Duodenal mucosa (tissue), 2 donors: ENCODE results near the gene URAD.

Source experiments
- H3K27ac ChIP-seq: one replicate; pipeline ENCODE4 v1.7.0; 2013; ENCODE audit warnings: low read depth, low read length
- H3K27me3 ChIP-seq, 2 donors: one replicate each; pipeline ENCODE4 v1.7.0; 2013; ENCODE audit warnings: low read length in 2 of 2, control low read depth in 1 of 2; ENCODE audit not compliant: insufficient read depth in 2 of 2, control insufficient read depth in 1 of 2
- H3K36me3 ChIP-seq, 2 donors: one replicate each; pipeline ENCODE4 v1.7.0; 2013; ENCODE audit warnings: low read length in 2 of 2, control low read depth in 1 of 2; ENCODE audit not compliant: insufficient read depth in 2 of 2, control insufficient read depth in 1 of 2
- H3K4me1 ChIP-seq, 2 donors: one replicate each; pipeline ENCODE4 v1.7.0; 2013; ENCODE audit warnings: low read length in 2 of 2, control low read depth in 1 of 2; ENCODE audit not compliant: insufficient read depth in 2 of 2, control insufficient read depth in 1 of 2
- H3K4me3 ChIP-seq, 2 donors: one replicate each; pipeline ENCODE4 v1.7.0; 2013; ENCODE audit warnings: low read length in 2 of 2, low read depth in 1 of 2
- H3K9ac ChIP-seq, 2 donors: one replicate each; pipeline ENCODE4 v1.7.0; 2013; ENCODE audit warnings: low read length in 2 of 2, low read depth in 1 of 2
- H3K9me3 ChIP-seq, 2 donors: one replicate each; pipeline ENCODE4 v1.7.0; 2013; ENCODE audit warnings: low read length in 2 of 2, control low read depth in 1 of 2; ENCODE audit not compliant: control insufficient read depth in 1 of 2

Gene URAD

GRCh38 chr13:27979001-27979643 lies 9.4 kb downstream of the URAD start:
- peaks cover 17 to 36% of the 10 kb centered on the region in 2 donors for H3K27me3 ChIP-seq
- H3K4me3 ChIP-seq, result peak overlapping the region; percentile 64 to 74
- no peaks in the 10 kb centered on the region for H3K36me3 ChIP-seq
- H3K9me3 ChIP-seq, result no peaks in the 10 kb centered on the region
- H3K4me1 ChIP-seq, result peaks cover 4 to 5% of the 10 kb centered on the region in 2 donors
- peak overlapping the region; percentile 74 for H3K27ac ChIP-seq
- H3K9ac ChIP-seq, result peak overlapping the region; percentile 85 to 89

GRCh38 chr13:27978301-27978968 lies 10.1 kb downstream of the URAD start:
- peak overlapping the region; percentile 88 to 89 for H3K9ac ChIP-seq
- H3K36me3 ChIP-seq, result no peaks in the 10 kb centered on the region
- peak overlapping the region; percentile 74 for H3K27ac ChIP-seq
- H3K9me3 ChIP-seq, result no peaks in the 10 kb centered on the region
- peaks cover 17 to 39% of the 10 kb centered on the region in 2 donors for H3K27me3 ChIP-seq
- peak overlapping the region; percentile 70 to 74 for H3K4me3 ChIP-seq
- H3K4me1 ChIP-seq, result peaks cover 7 to 12% of the 10 kb centered on the region in 2 donors

DNA sequence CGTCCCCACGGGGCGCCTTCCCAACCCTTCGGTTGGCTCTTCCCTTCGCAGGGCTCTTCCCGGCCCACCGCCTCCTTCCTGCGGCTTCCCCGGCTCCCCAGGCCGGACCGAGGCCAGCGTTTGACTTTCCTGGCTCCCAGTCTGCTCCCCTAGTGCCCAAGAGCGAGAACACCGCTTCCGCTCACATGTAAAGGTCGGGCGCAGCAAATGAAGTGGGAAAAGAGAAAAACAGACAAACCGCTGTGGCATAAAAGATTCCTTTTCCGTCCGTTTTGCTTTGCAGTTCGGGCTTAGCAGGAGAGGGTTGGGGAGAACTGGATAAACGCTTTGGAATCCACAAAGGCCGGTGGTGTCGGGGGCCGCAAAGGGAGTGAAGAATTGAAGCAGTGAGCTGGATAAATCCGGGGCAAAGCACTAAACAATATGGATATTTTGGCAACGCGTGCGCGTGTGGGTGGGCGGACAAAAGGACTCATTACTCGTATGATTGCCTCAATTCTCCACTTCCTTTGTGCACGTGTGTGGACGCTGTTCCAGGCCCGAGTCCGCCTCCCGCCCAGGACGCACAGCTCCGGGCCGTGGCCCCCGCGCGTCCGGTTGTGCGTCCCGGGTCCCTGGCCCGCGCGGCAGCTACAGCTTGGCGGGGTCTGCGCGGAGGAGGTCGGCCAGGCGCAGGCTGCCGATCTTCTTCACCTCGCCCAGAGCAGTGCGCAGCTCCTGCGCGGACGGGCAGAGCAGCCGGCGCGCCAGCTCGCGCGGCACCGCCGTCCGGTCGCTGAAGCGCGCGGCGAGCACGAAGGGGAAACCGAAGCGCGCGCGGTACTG lies 10.8 kb downstream of the URAD start:
- Histone ChIP-seq H3K4me3 (peak overlapping the region; percentile 70 to 74), H3K9me3 (no peaks in the 10 kb centered on the region), H3K9ac (peak overlapping the region; percentile 88 to 89), H3K36me3 (no peaks in the 10 kb centered on the region), H3K27me3 (peaks cover 17 to 39% of the 10 kb centered on the region in 2 donors), H3K27ac (peak overlapping the region; percentile 74), H3K4me1 (peaks cover 13 to 19% of the 10 kb centered on the region in 2 donors)

GRCh38 chr13:27976362-27977091 lies 12.0 kb downstream of the URAD start:
- H3K27ac ChIP-seq, result peak overlapping the region; percentile 63
- H3K9me3 ChIP-seq, result no peaks in the 10 kb centered on the region
- no peaks in the 10 kb centered on the region for H3K36me3 ChIP-seq
- peak overlapping the region; percentile 62 to 74 for H3K4me3 ChIP-seq
- H3K9ac ChIP-seq, result peak overlapping the region; percentile 88 to 89
- peaks cover 24 to 31% of the 10 kb centered on the region in 2 donors for H3K4me1 ChIP-seq
- H3K27me3 ChIP-seq, result peaks cover 25 to 35% of the 10 kb centered on the region in 2 donors

GRCh38 chr13:27975564-27976361 lies 12.7 kb downstream of the URAD start:
- H3K36me3 ChIP-seq, result no peaks in the 10 kb centered on the region
- peaks cover 29 to 35% of the 10 kb centered on the region in 2 donors for H3K27me3 ChIP-seq
- peaks cover 31 to 37% of the 10 kb centered on the region in 2 donors for H3K4me1 ChIP-seq
- H3K9me3 ChIP-seq, result no peaks in the 10 kb centered on the region
- H3K4me3 ChIP-seq, result peak overlapping the region; percentile 62 to 74
- H3K9ac ChIP-seq, result peak overlapping the region; percentile 88 to 89
- peak overlapping the region; percentile 63 for H3K27ac ChIP-seq

DNA sequence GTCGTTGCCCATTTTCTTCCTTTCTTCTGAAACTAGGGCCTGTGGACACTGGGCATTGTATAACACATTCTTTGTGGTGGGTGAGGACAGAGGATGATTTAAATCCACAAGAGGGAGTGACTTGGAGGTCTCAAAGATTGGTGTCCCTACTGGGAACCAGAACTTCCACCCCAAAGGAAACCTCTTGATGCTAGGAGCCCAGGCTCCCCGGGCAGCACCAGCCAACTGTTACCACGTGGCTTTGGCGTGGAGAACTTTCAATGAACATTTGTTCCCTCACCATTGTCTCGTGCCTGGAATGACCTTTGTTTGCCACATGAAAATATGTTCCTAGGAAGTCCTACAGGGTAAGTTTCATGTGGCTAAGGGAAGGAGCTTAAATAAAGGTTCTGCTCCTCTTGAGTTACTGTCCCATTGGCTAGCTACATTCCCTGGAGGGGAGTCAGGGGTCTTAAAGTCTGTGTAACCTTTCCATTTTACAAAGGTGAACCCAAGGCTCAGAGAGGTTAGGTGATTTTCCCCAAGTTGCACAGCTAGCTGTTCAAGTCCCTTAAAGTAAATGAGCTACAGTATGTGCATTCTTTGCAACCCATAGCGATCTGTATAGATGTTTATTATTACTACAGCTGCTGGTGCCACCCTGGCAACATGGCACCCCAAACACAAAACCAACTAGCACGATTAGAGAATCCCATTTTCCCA lies 14.4 kb downstream of the URAD start:
- H3K9ac ChIP-seq, result no peak overlapping the region
- H3K27me3 ChIP-seq, result peaks cover 21 to 35% of the 10 kb centered on the region in 2 donors
- no peaks in the 10 kb centered on the region for H3K36me3 ChIP-seq
- H3K9me3 ChIP-seq, result no peaks in the 10 kb centered on the region
- no peak overlapping the region for H3K4me3 ChIP-seq
- no peak overlapping the region for H3K27ac ChIP-seq
- peaks cover 33 to 46% of the 10 kb centered on the region in 2 donors for H3K4me1 ChIP-seq

DNA sequence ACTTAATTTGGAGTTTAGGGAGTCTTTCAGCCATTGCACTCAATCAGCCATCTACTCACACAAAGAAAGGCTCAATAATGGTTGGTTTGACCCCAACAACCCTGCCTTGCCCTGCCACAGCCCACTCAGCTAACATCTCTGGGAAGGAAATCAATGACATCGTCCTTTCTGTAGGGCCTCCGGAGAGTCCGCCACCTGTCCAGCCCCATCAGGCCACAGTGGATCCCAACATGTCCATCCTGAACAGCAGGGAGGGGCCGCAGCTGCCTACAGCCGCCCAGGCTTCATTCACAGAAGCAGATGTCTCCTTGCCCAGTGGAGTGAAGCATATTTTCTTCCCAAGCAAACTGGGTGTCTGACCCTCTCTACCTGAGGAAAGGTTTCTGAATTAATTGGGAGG lies 15.2 kb downstream of the URAD start:
- Histone ChIP-seq H3K4me1 (peaks cover 33 to 46% of the 10 kb centered on the region in 2 donors), H3K9ac (peak overlapping the region in 1 of 2 donors; percentile 3), H3K4me3 (no peak overlapping the region), H3K27me3 (peaks cover 19 to 30% of the 10 kb centered on the region in 2 donors), H3K9me3 (no peaks in the 10 kb centered on the region), H3K27ac (no peak overlapping the region), H3K36me3 (no peaks in the 10 kb centered on the region)

DNA sequence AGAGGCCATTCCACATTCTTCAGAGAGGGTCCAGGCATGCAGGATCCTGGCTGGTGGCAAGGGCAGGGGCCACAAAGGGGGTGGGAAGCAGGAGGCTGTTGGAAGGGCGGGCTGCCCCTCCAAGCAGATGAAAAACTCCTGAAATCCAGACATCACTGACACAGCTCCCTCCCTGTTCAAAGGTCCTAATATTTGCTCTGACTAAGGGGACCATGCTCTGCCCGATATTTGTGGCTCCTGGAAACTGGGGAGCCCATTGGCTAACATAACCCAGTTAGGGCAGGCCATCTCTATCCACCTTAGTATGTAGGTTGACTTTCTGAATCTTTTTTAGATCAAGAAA lies 16.0 kb downstream of the URAD start:
- peak overlapping the region; percentile 74 to 76 for H3K9ac ChIP-seq
- peaks cover 33 to 46% of the 10 kb centered on the region in 2 donors for H3K4me1 ChIP-seq
- no peak overlapping the region for H3K4me3 ChIP-seq
- no peaks in the 10 kb centered on the region for H3K9me3 ChIP-seq
- no peak overlapping the region for H3K27ac ChIP-seq
- H3K27me3 ChIP-seq, result peaks cover 25 to 36% of the 10 kb centered on the region in 2 donors
- H3K36me3 ChIP-seq, result no peaks in the 10 kb centered on the region
